Lower lobe of right lung (tissue), 2 donors: ENCODE data around the gene PLXNA4. TPM values are rescaled to one million over a fixed set of nuclear protein-coding genes. Genes with fewer than 3 reads are reported as not detected.

ENCODE experiments used
- ATAC-seq, 2 donors: fragments of 200-7000 bp; cut with Tn5 transposase; one replicate each; pipeline ENCODE4 v1.9.1; 2020 to 2022; ENCODE audit warnings: mild to moderate bottlenecking in 2 of 2, moderate library complexity in 2 of 2
- DNase-seq: peaks from one replicate; pipeline ENCODE4 v3.0.0-alpha.2; 2020
- H3K27ac ChIP-seq: fragments of 200-600 bp; one replicate; pipeline ENCODE4 v1.8.0; 2022
- H3K27me3 ChIP-seq: fragments of 200-600 bp; one replicate; pipeline ENCODE4 v1.8.0; 2022; ENCODE audit warnings: low read depth
- H3K36me3 ChIP-seq: fragments of 200-600 bp; one replicate; pipeline ENCODE4 v1.8.0; 2022; ENCODE audit warnings: mild to moderate bottlenecking
- H3K4me1 ChIP-seq: fragments of 200-600 bp; one replicate; pipeline ENCODE4 v1.8.0; 2022
- H3K4me3 ChIP-seq: fragments of 200-600 bp; one replicate; pipeline ENCODE4 v1.8.0; 2022; ENCODE audit warnings: mild to moderate bottlenecking
- H3K9me3 ChIP-seq: fragments of 200-600 bp; one replicate; pipeline ENCODE4 v1.8.0; 2022
- intact Hi-C: fragments of 100-400 bp; cut with DNase I; formaldehyde crosslinking; loops from one replicate; pipeline ENCODE4 v1.11.0; 2022
- total RNA-seq: library from RNA; stranded (reverse); fragmentation: NEBNext Ultra II Directional; extraction: Animal tissue kit (Norgen Biotek cat#: 25700); gene quantifications from one replicate; pipeline ENCODE4 v1.2.1, GENCODE V29; 2021
- TF ChIP-seq, protein P1 (sequence below): fragments of 200-600 bp; IDR thresholded peaks from one replicate; pipeline ENCODE4 v1.8.0; 2022; ENCODE audit warnings: antibody characterized with exemption, mild to moderate bottlenecking
- donor health status: DM: no; HTN: yes; CAD: no; lungs with severe emphysema.

The PLXNA4 gene
- total RNA-seq, 1 donor from 2014 or later: 4.3 TPM

DNA sequence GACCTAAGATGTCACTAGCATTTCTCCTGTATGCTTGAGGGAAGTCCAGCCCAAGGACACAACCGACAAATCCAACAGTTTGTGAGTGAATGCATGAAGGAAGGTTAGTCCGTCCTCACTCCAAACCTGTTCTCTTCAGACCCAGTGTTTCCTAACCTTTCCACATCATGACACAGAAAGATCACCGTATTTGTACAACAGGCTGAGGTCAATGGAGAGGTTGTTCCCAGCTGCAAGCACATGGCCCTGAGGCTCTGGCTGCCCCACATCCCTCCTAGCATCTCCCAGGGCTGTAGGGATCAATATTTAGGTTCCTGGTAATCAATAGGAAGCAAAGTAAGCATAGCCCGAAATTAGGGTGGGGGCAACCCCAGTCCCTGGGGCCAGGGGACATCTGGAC is 227.9 kb downstream of the PLXNA4 start:
- intact Hi-C loops: no loop called here
- Histone ChIP-seq H3K4me3 (no peak overlapping the region), H3K27me3 (no peaks in the 10 kb centered on the region), H3K36me3 (no peaks in the 10 kb centered on the region), H3K9me3 (no peaks in the 10 kb centered on the region), H3K4me1 (peaks cover 8% of the 10 kb centered on the region), H3K27ac (no peak overlapping the region)
- DNase-seq (no peak), ATAC-seq (no peak)
- TF ChIP-seq, protein P1, sequence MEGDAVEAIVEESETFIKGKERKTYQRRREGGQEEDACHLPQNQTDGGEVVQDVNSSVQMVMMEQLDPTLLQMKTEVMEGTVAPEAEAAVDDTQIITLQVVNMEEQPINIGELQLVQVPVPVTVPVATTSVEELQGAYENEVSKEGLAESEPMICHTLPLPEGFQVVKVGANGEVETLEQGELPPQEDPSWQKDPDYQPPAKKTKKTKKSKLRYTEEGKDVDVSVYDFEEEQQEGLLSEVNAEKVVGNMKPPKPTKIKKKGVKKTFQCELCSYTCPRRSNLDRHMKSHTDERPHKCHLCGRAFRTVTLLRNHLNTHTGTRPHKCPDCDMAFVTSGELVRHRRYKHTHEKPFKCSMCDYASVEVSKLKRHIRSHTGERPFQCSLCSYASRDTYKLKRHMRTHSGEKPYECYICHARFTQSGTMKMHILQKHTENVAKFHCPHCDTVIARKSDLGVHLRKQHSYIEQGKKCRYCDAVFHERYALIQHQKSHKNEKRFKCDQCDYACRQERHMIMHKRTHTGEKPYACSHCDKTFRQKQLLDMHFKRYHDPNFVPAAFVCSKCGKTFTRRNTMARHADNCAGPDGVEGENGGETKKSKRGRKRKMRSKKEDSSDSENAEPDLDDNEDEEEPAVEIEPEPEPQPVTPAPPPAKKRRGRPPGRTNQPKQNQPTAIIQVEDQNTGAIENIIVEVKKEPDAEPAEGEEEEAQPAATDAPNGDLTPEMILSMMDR: no peak

DNA sequence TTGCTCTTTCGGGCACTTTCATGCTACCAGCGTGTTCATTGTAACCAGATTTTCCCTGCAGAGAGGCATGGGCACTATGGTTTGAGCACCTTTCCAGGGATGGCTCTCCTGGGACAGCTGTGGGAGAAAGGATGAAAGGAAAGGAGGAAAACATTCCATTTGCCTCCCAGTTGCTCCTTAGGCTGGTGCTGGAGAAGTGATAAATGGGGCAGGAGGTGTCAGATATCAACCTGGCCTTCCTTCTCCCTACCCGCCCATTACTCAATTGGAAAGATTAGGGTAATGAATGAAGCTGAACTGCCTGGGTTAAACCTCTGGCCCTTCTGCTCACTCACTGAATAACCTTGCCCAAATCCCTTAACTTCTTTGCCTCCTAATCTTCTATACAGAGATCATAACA is 228.4 kb downstream of the PLXNA4 start:
- ATAC-seq (no peak), DNase-seq (no peak)
- H3K36me3 ChIP-seq: no peaks in the 10 kb centered on the region
- H3K4me1 ChIP-seq: peaks cover 8% of the 10 kb centered on the region
- H3K9me3 ChIP-seq: no peaks in the 10 kb centered on the region
- no peak overlapping the region for H3K4me3 ChIP-seq
- intact Hi-C loops: no loop called here
- H3K27me3 ChIP-seq: no peaks in the 10 kb centered on the region
- H3K27ac ChIP-seq: no peak overlapping the region
- TF ChIP-seq, protein P1: no peak

DNA sequence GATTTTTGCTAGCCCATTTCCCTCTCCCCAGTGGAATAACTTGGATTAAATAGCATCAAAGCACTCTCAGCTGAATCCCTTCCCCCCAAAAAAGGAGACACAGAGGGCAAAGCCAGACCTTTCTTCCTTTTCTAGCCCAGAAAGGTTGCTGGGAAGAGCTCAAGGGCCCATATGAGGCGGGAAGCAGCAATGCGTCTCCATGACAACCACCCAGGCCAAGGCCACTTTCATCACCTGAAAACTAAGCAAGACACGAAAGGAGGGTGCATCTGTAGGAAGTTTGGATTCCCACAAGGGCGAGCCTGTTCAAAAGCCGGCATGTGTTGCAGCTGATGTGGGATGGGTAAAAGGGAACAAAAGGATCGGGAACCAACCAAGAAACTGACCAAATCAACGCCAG is 229.1 kb downstream of the PLXNA4 start:
- intact Hi-C loops: no loop called here

DNA sequence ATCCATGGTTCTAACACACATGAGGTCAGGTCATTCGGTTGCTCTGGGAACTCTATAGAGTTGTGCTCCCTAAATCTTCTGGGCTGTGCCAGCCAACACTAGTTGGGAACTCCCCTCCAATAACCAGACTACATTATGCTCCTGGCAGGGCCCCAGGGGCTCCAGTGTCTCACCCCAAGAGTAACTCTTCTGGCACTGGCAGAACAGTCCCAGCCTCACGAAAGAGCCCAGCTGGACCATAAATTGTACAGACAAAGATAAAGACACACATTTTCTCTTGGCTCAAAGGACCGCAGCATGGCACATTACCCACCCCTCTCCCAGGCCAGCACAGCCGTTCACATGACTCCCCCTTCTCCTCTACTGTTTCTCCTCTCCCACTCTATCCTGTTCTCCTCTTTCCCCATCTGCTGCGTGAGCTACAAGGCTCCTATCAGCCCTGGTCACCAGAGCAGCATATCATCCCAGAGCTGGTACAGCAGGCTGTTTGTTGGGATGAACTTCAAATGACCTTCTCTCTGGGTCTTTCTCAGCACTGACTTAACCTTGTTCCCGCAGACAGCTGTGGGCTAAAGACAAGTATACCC is 230.6 kb downstream of the PLXNA4 start:
- Histone ChIP-seq H3K4me1 (no peaks in the 10 kb centered on the region), H3K27ac (no peak overlapping the region), H3K27me3 (no peaks in the 10 kb centered on the region), H3K9me3 (no peaks in the 10 kb centered on the region), H3K36me3 (no peaks in the 10 kb centered on the region), H3K4me3 (no peak overlapping the region)
- no peak for DNase-seq
- TF ChIP-seq, protein P1: no peak
- intact Hi-C loops: no loop called here
- ATAC-seq: no peak

More for the DNA sequence above, 229.1 kb downstream of the PLXNA4 start:
- ATAC-seq (no peak), DNase-seq (no peak)
- Histone ChIP-seq H3K36me3 (no peaks in the 10 kb centered on the region), H3K27ac (no peak overlapping the region), H3K4me3 (no peak overlapping the region), H3K27me3 (no peaks in the 10 kb centered on the region), H3K9me3 (no peaks in the 10 kb centered on the region), H3K4me1 (peaks cover 6% of the 10 kb centered on the region)
- TF ChIP-seq, protein P1: no peak

DNA sequence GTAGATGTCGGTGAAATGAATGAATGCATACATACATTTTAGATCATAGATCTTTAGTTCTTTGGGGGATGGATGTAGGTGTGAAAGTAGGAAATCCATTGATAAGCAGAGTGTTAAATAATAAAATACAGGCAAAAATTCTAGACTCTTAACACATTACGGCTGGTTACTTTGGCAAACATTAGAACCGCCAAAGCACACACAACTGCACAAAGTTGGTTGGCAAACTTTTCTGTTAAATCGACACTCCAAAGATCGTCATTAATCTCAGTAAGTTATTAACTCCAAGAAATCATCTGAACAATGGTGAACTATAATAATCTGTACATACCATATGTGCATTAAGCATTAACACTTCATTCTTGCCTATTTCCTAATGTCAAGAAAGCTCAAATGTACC is 231.2 kb downstream of the PLXNA4 start:
- Histone ChIP-seq H3K27ac (no peak overlapping the region), H3K4me3 (no peak overlapping the region), H3K36me3 (no peaks in the 10 kb centered on the region), H3K27me3 (no peaks in the 10 kb centered on the region), H3K4me1 (no peaks in the 10 kb centered on the region), H3K9me3 (no peaks in the 10 kb centered on the region)
- intact Hi-C loops: no loop called here
- DNase-seq (no peak), ATAC-seq (no peak)
- TF ChIP-seq, protein P1: no peak
